Mucosa of stomach (tissue), 1 donor: ENCODE results near the gene DTYMK.
"Not testable (repeated sequence)": the region's sequence is repeated elsewhere in the genome, so short reads cannot be mapped to it uniquely, and the experiment has no call there.

ENCODE experiments used
- H3K27me3 ChIP-seq: one replicate; pipeline ENCODE4 v1.7.0; 2013; ENCODE audit warnings: mild to moderate bottlenecking, low read length; ENCODE audit not compliant: control insufficient read depth, insufficient read depth
- H3K36me3 ChIP-seq: one replicate; pipeline ENCODE4 v1.7.0; 2013; ENCODE audit warnings: low read length; ENCODE audit not compliant: control insufficient read depth, insufficient read depth
- H3K4me1 ChIP-seq: one replicate; pipeline ENCODE4 v1.7.0; 2013; ENCODE audit warnings: mild to moderate bottlenecking, low read length; ENCODE audit not compliant: control insufficient read depth, insufficient read depth
- H3K4me3 ChIP-seq: one replicate; pipeline ENCODE4 v1.7.0; 2013; ENCODE audit warnings: low read length
- H3K9ac ChIP-seq: one replicate; pipeline ENCODE4 v1.7.0; 2013; ENCODE audit warnings: mild to moderate bottlenecking, low read length, moderate library complexity
- H3K9me3 ChIP-seq: one replicate; pipeline ENCODE4 v1.7.0; 2013; ENCODE audit warnings: mild to moderate bottlenecking, low read length, moderate library complexity; ENCODE audit not compliant: control insufficient read depth
- donor health status: Pancreatic carcinoma.

DTYMK gene, protein sequence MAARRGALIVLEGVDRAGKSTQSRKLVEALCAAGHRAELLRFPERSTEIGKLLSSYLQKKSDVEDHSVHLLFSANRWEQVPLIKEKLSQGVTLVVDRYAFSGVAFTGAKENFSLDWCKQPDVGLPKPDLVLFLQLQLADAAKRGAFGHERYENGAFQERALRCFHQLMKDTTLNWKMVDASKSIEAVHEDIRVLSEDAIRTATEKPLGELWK

DNA sequence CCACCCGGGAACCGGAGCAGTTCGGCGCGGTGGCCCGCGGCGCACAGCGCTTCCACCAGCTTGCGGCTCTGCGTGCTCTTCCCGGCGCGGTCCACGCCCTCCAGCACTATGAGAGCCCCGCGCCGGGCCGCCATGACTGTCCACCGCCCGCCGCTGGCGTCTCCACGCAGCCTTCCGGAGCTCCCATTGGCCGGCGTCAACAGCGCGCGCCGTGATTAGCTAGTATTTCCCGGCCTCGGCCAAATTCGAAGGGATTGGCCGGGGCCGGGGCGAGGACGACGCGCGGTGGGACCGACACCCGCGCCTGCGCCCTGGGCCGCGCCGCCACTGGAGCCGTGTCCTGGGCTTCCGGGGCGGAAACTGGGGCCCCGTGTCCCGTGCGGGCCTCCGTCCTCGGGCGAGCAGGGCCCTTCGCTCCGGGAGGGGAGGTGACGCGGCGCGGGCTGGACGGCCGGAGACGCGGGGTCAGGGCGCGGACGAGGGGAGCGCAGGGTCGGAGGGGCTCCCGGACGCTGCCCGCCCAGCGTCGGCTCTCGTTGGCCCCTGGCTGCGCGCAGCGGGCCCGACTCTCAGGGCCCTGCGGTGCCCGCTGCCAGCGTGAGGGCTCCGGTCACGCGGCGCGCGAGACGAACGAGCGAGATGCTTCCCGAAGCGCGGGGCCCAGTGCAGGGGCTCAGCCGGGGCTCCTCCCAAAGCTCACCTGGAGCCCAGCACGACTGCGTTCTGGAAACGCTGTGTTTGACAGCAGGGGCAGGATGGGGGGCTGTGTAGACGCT lies at the start of gene DTYMK:
TSS of gene DTYMK (minus strand) at position 166 of the 776 bp plus-strand sequence. CDS start at position 134, 32 bp downstream.
- no peaks in the 10 kb centered on the region for H3K36me3 ChIP-seq
- H3K9me3 ChIP-seq: no peaks in the 10 kb centered on the region
- no peaks in the 10 kb centered on the region for H3K4me1 ChIP-seq
- no peaks in the 10 kb centered on the region for H3K27me3 ChIP-seq
- peak within 1 kb of the TSS; percentile 86 for H3K9ac ChIP-seq
- peak within 1 kb of the TSS; percentile 67 for H3K4me3 ChIP-seq

- Histone ChIP-seq H3K36me3 (no peaks in the 10 kb centered on the region), H3K9ac (no peak overlapping the region), H3K9me3 (no peaks in the 10 kb centered on the region), H3K4me3 (no peak overlapping the region), H3K4me1 (peaks cover 7% of the 10 kb centered on the region), H3K27me3 (no peaks in the 10 kb centered on the region)
Measured at GRCh38 chr2:241736111-241736510, 49.5 kb upstream of the DTYMK start.

DNA sequence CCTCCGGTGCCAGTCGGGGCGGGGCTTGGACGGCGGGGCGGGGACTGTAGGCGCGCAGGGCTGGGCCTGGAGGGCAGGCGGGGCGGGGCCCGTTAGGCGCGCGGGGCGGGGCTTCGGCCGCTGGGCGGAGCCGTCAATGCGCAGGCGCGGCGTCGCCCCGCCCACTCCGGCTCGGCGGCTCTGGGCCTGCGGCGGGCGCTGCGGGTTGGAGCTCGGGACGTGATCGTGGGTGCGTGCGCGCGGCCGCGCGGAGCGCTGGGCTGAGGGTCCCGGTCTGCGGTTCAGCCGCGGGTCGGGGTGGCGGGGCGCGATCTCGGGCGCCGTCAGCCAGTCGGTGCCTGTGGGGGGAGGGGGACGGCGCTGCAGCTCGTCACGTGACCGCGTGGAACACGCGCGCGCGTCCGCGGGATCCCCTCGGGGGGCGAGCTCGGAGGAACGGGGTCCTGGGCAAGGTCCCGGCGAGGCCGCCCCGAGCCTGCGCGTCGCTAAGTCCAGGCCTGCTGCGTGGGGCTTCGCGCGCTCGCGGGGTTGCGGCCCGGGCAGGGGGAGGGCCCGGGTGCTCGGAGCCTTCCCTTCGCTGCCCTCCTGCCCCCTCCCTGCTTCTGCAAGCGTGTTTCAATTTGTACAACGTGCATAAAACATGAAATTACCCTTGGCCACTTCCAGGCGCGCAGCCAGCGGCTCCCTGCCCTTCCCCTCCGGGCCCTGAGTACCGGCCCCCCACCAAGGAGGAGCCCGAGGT lies 48.0 kb upstream of the DTYMK start, which contains the start of gene D2HGDH:
TSS of gene D2HGDH (plus strand) at position 164 of the 742 bp plus-strand sequence. CDS start 595 bp downstream, outside the sequence.
- Histone ChIP-seq H3K9me3 (no peaks in the 10 kb centered on the region), H3K9ac (peak within 1 kb of the TSS; percentile 80), H3K4me1 (peaks cover 9% of the 10 kb centered on the region)

GRCh38 chr2:241734208-241734466 lies 47.5 kb upstream of the DTYMK start:
- H3K9me3 ChIP-seq: no peaks in the 10 kb centered on the region
- H3K4me1 ChIP-seq: peaks cover 9% of the 10 kb centered on the region
- H3K9ac ChIP-seq: peak overlapping the region; percentile 48
- no peaks in the 10 kb centered on the region for H3K27me3 ChIP-seq
- no peaks in the 10 kb centered on the region for H3K36me3 ChIP-seq
- peak overlapping the region; percentile 14 for H3K4me3 ChIP-seq

More for the DNA sequence above, 48.0 kb upstream of the DTYMK start, which contains the start of gene D2HGDH:
- Histone ChIP-seq H3K36me3 (no peaks in the 10 kb centered on the region), H3K27me3 (no peaks in the 10 kb centered on the region), H3K4me3 (peak within 1 kb of the TSS; percentile 80)

DNA sequence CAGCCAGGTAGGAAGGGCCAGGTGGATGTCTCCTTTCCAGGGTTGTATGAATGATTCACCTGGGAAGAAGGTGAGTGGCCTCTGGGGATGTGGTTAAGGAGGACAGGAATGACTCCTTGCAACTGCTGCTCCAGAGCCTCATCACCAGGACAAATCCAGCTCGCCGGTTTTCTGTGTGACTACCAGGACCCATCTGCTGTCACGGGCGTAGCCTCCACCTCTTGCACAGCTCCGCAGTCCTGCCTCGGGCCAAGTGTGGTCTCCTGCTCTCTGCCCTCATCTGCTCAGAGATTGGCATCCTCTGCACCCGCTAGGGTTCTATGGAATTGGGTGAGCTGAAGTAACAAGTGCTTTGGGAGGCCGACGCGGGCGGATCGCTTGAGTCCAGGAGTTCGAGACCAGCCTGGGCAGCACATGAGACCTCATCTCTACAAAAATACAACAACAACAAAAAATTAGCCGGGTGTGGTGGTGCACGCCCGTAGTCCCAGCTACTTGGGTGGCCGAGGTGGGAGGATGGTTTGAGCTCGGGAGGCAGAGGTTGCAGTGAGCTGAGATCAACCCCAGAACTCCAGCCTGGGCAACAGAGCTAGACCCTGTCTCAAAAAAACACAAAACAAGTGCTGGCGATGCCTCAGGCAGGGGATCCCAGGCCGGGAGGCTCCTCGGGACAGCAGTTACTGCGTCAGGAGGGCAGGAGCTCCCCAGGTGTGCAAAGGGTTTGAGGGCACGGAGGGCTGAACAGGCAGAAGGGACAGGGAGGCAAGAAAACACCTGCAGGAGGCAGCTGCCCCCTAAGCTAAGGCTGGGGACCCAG lies 47.0 kb upstream of the DTYMK start:
- Histone ChIP-seq H3K4me3 (peak overlapping the region; percentile 14), H3K9ac (peak overlapping the region; percentile 48), H3K27me3 (no peaks in the 10 kb centered on the region), H3K4me1 (peaks cover 9% of the 10 kb centered on the region), H3K36me3 (no peaks in the 10 kb centered on the region), H3K9me3 (no peaks in the 10 kb centered on the region)

- H3K9ac ChIP-seq, H3K9me3 ChIP-seq, H3K36me3 ChIP-seq, H3K4me1 ChIP-seq, H3K27me3 ChIP-seq, H3K4me3 ChIP-seq: not testable (repeated sequence)
Measured at GRCh38 chr2:241732513-241733186, 46.0 kb upstream of the DTYMK start.

GRCh38 chr2:241730671-241731293 lies 44.2 kb upstream of the DTYMK start:
- H3K36me3 ChIP-seq: no peaks in the 10 kb centered on the region
- no peaks in the 10 kb centered on the region for H3K27me3 ChIP-seq
- no peak overlapping the region for H3K9ac ChIP-seq
- H3K4me3 ChIP-seq: no peak overlapping the region
- peaks cover 9% of the 10 kb centered on the region for H3K4me1 ChIP-seq
- no peaks in the 10 kb centered on the region for H3K9me3 ChIP-seq

DNA sequence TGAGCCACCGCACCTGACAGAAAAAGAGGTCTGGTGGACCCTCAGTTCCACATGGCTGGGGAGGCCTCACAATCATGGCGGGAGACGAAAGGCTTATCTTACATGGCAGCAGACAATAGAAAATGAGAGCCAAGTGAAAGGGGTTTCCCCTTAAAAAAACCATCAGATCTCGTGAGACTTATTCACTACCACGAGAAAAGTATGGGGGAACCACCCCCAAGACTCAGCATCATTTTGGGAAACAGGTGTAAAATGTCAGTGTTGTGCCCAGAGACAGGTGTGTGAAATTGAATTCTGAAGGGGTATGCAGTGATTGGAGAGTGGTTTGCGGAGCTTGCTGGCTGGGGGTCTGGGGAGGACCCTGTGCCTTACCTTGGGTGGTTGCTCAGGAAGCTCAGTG lies 43.3 kb upstream of the DTYMK start:
- Histone ChIP-seq H3K4me1 (peaks cover 9% of the 10 kb centered on the region), H3K27me3 (no peaks in the 10 kb centered on the region), H3K4me3 (no peak overlapping the region), H3K9ac (no peak overlapping the region), H3K9me3 (no peaks in the 10 kb centered on the region), H3K36me3 (no peaks in the 10 kb centered on the region)

- no peak overlapping the region for H3K9ac ChIP-seq
- no peaks in the 10 kb centered on the region for H3K36me3 ChIP-seq
- no peak overlapping the region for H3K4me3 ChIP-seq
- H3K9me3 ChIP-seq: no peaks in the 10 kb centered on the region
- no peaks in the 10 kb centered on the region for H3K27me3 ChIP-seq
- H3K4me1 ChIP-seq: peaks cover 4% of the 10 kb centered on the region
Measured at GRCh38 chr2:241728627-241729026, 42.0 kb upstream of the DTYMK start.

DNA sequence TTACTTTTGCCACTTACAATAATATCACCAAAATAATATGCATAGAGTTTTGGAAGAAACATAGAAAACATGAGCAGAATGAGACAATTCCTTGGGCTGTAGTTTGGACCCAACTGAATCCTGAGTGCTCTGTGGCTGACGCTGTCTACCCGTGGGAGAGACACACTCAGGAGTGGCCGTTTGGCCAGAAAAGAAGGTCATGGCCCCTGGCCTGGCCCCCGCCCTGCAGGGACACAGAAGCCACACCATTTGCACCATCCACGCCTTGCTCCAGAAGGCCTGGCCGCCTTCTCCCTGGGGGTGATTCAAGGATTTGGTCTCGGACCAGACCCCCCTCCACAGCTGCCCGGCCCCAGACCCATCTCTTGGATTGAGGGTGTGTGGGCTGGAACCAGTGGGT lies 41.4 kb upstream of the DTYMK start:
- Histone ChIP-seq H3K9ac (no peak overlapping the region), H3K36me3 (no peaks in the 10 kb centered on the region), H3K9me3 (no peaks in the 10 kb centered on the region), H3K27me3 (no peaks in the 10 kb centered on the region), H3K4me3 (no peak overlapping the region), H3K4me1 (peaks cover 4% of the 10 kb centered on the region)

DNA sequence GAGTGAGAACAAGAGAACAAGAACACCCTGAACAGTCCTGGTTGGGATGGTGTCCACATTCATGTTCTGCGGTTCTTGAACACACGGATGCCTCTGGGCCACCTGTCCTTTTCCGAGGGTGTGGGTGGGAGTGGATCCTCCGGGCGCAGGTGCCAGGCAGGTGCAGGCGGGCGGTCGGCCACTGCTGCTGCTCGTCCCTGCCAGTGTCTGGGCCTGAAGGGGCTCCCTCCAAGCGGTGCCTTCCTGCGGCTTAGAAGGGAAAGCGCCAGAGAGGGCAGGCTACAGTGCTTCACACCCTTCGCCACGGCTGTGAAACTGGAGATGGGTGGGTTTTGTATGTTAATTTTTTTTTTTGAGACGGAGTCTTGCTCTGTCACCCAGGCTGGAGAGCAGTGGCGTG lies 39.8 kb upstream of the DTYMK start:
- Histone ChIP-seq H3K27me3 (no peaks in the 10 kb centered on the region), H3K9me3 (no peaks in the 10 kb centered on the region), H3K36me3 (no peaks in the 10 kb centered on the region), H3K9ac (no peak overlapping the region), H3K4me1 (peaks cover 4% of the 10 kb centered on the region), H3K4me3 (no peak overlapping the region)
